A549 (cell line): ENCODE results near the gene RAB8B.

Source experiments
- CEBPB ChIP-seq, 2 experiments: fragments of >200 bp in 1 of 2; sonication (Bioruptor Twin) in 1 of 2; formaldehyde crosslinking in 1 of 2; IDR thresholded peaks; 2 replicates each; pipeline ENCODE4 v1.6.1; 2012 to 2016
- CTCF ChIP-seq: fragments of >200 bp; sonication (Bioruptor Twin); formaldehyde crosslinking; IDR thresholded peaks from 3 replicates; pipeline ENCODE4 v1.5.1; 2016

- TF ChIP-seq CTCF (no peak), CEBPB (IDR thresholded peaks at IDR 0.05) (no peak)
These were observed 55.7 kb downstream of the RAB8B start for GRCh38 chr15:63244976-63245645.
